CD4-positive, CD25-positive, alpha-beta regulatory T cell (primary cell): ENCODE results near the gene TARBP1. TPM values are rescaled to one million over a fixed set of nuclear protein-coding genes. Genes with fewer than 3 reads are reported as not detected.

Source experiments
- ATAC-seq, 2 donors: fragments of 150-1000 bp; cut with Tn5 transposase; one replicate each; pipeline ENCODE4 v1.10.0; 2021; ENCODE audit warnings: low read depth in 2 of 2, moderate number of reproducible peaks in 2 of 2, moderate library complexity in 1 of 2
- DNase-seq, 3 donors: peaks; one replicate each; pipeline versions ENCODE4 v3.0.0 to v3.0.0-alpha.2; 2012 to 2022; ENCODE audit warnings: mixed read lengths in 1 of 3
- H3K27ac ChIP-seq: one replicate; pipeline ENCODE4 v1.7.0; 2013; ENCODE audit warnings: mild to moderate bottlenecking, low read length; ENCODE audit not compliant: insufficient read depth, poor library complexity, severe bottlenecking
- H3K27me3 ChIP-seq: one replicate; pipeline ENCODE4 v1.7.0; 2013; ENCODE audit warnings: low read length; ENCODE audit not compliant: control insufficient read depth, insufficient read depth
- H3K36me3 ChIP-seq: one replicate; pipeline ENCODE4 v1.7.0; 2013; ENCODE audit warnings: mild to moderate bottlenecking, low read length, moderate library complexity; ENCODE audit not compliant: control insufficient read depth, insufficient read depth
- H3K4me1 ChIP-seq: 2 replicates; pipeline ENCODE4 v1.7.0; 2013; ENCODE audit warnings: mild to moderate bottlenecking, low read length; ENCODE audit not compliant: insufficient read depth, control insufficient read depth, poor library complexity, severe bottlenecking
- H3K4me3 ChIP-seq: one replicate; pipeline ENCODE4 v1.7.0; 2013; ENCODE audit warnings: low read depth, mild to moderate bottlenecking, low read length, moderate library complexity
- H3K9me3 ChIP-seq, 2 experiments: 1 replicate in 1 of 2; 2 replicates in 1 of 2; pipeline ENCODE4 v1.7.0; 2013; ENCODE audit warnings: low read length in 2 of 2, mild to moderate bottlenecking in 1 of 2, moderate library complexity in 1 of 2; ENCODE audit not compliant: control insufficient read depth in 2 of 2
- H3K27ac Mint-ChIP-seq, 3 donors: one replicate each; pipeline ENCODE4 v1.8.0; 2020 to 2022; ENCODE audit warnings: mild to moderate bottlenecking in 3 of 3, mixed read lengths in 3 of 3, moderate library complexity in 2 of 3
- H3K27me3 Mint-ChIP-seq: one replicate; pipeline ENCODE4 v1.8.0; 2022; ENCODE audit warnings: mild to moderate bottlenecking, mixed read lengths
- H3K36me3 Mint-ChIP-seq: one replicate; pipeline ENCODE4 v1.8.0; 2020; ENCODE audit warnings: mixed read lengths
- H3K4me1 Mint-ChIP-seq, 4 donors: one replicate each; pipeline ENCODE4 v1.8.0; 2020 to 2022; ENCODE audit warnings: mixed read lengths in 4 of 4, mild to moderate bottlenecking in 1 of 4
- H3K4me3 Mint-ChIP-seq, 4 donors: one replicate each; pipeline ENCODE4 v1.8.0; 2020 to 2022; ENCODE audit warnings: mild to moderate bottlenecking in 4 of 4, mixed read lengths in 4 of 4, moderate library complexity in 3 of 4
- H3K9me3 Mint-ChIP-seq, 7 donors: one replicate each; pipeline ENCODE4 v1.8.0; 2020 to 2022; ENCODE audit warnings: mixed read lengths in 7 of 7, mild to moderate bottlenecking in 3 of 7, moderate library complexity in 2 of 7
- polyA plus RNA-seq, 4 donors: library from polyadenylated mRNA; unstranded; fragments of 300-500 nt; fragmentation: Illumina TruSeq; gene quantifications; one replicate each; pipeline ENCODE4 v1.2.3, GENCODE V29; 2021
- total RNA-seq: library from RNA; stranded (reverse); gene quantifications from one replicate; pipeline ENCODE4 v1.2.3, GENCODE V29; 2022

Gene TARBP1
- total and polyA plus RNA-seq, 5 donors from 2014 or later, result 6.9 to 30.0 (median 8.8) TPM

- peaks cover 3% of the 10 kb centered on the region for H3K27me3 ChIP-seq
- H3K9me3 ChIP-seq, result no peaks in the 10 kb centered on the region
- H3K36me3 ChIP-seq, result no peaks in the 10 kb centered on the region
- Mint-ChIP-seq H3K4me1 (peaks cover 14 to 52% (median 26%) of the 10 kb centered on the region in 4 donors), H3K4me3 (peak overlapping the region; percentile 88 to 96 (median 92)), H3K27me3 (peaks cover 6% of the 10 kb centered on the region), H3K36me3 (no peaks in the 10 kb centered on the region), H3K27ac (peak overlapping the region; percentile 23 to 90 (median 90)), H3K9me3 (no peaks in the 10 kb centered on the region)
- DNase-seq, result no peak
- ATAC-seq, result no peak
- H3K27ac ChIP-seq, result peak overlapping the region; percentile 63
- peak overlapping the region; percentile 81 for H3K4me3 ChIP-seq
- peaks cover 15% of the 10 kb centered on the region for H3K4me1 ChIP-seq
Measured at GRCh38 chr1:234477386-234478151, 1.4 kb downstream of the TARBP1 start.

DNA sequence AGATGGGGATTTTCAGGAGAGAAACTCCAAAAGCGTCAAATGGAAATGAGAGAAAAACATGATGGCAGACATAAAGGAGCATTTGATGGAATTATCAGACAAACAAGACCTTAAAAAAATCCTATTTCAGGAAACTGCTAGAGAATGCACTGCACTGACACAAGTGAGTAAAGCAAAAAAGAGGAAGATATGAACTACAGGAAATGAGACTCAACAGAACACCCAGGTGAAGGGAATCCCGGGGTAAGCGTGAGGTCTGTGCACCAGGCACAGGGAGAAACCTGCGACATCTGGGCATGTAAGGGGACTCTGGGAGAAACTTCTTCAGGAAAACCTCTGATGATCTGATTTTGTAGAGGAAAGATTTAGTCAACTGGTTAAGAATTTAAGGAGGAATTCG, 2.8 kb downstream of the TARBP1 start:
- Histone ChIP-seq H3K4me1 (peaks cover 15% of the 10 kb centered on the region), H3K9me3 (no peaks in the 10 kb centered on the region), H3K27me3 (no peaks in the 10 kb centered on the region), H3K4me3 (no peak overlapping the region), H3K36me3 (no peaks in the 10 kb centered on the region), H3K27ac (no peak overlapping the region)
- no peak for ATAC-seq
- Mint-ChIP-seq H3K4me1 (peaks cover 14 to 52% (median 26%) of the 10 kb centered on the region in 4 donors), H3K9me3 (no peaks in the 10 kb centered on the region), H3K36me3 (peaks cover 3% of the 10 kb centered on the region), H3K27ac (peak overlapping the region in 1 of 3 donors; percentile 70), H3K27me3 (no peaks in the 10 kb centered on the region), H3K4me3 (peak overlapping the region in 3 of 4 donors; percentile 41 to 96 (median 58))
- DNase-seq, result no peak

- no peak overlapping the region for H3K4me3 ChIP-seq
- H3K9me3 ChIP-seq, result no peaks in the 10 kb centered on the region
- no peaks in the 10 kb centered on the region for H3K36me3 ChIP-seq
- no peak overlapping the region for H3K27ac Mint-ChIP-seq
- no peak overlapping the region for H3K27ac ChIP-seq
- no peaks in the 10 kb centered on the region for H3K27me3 ChIP-seq
- peaks cover 14 to 52% (median 26%) of the 10 kb centered on the region in 4 donors for H3K4me1 Mint-ChIP-seq
- H3K27me3 Mint-ChIP-seq, result no peaks in the 10 kb centered on the region
- peak overlapping the region in 1 of 4 donors; percentile 36 for H3K4me3 Mint-ChIP-seq
- ATAC-seq (no peak), DNase-seq (no peak)
- H3K9me3 Mint-ChIP-seq, result no peaks in the 10 kb centered on the region
- H3K36me3 Mint-ChIP-seq, result peaks cover 3% of the 10 kb centered on the region
- H3K4me1 ChIP-seq, result peaks cover 15% of the 10 kb centered on the region
Measured at GRCh38 chr1:234475167-234475793, 3.7 kb downstream of the TARBP1 start.

DNA sequence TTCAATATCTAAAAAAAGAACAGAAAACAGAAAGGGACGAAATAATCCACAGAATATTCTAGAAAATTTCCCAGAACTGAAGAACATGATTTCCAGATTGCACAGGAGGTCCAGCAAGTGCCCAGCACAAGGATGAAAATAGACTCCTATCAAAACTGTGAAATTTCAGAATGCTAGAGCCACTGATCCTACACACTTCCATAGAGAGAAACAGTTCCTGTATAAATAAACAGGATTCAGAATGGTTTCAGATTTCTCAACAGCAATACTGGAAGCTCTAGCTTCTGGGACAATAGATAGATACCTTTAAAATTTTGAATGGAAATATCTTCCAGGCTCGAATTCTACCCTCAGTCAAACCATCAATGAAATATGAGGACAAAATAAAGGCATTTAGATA, 4.6 kb downstream of the TARBP1 start:
- Histone ChIP-seq H3K4me1 (peaks cover 15% of the 10 kb centered on the region), H3K36me3 (no peaks in the 10 kb centered on the region), H3K27ac (no peak overlapping the region), H3K27me3 (no peaks in the 10 kb centered on the region), H3K4me3 (no peak overlapping the region), H3K9me3 (no peaks in the 10 kb centered on the region)
- DNase-seq, result no peak
- H3K4me3 Mint-ChIP-seq, result peak overlapping the region in 1 of 4 donors; percentile 4
- H3K36me3 Mint-ChIP-seq, result peaks cover 5% of the 10 kb centered on the region
- H3K4me1 Mint-ChIP-seq, result peaks cover 14 to 49% (median 26%) of the 10 kb centered on the region in 4 donors
- ATAC-seq, result no peak
- no peaks in the 10 kb centered on the region for H3K9me3 Mint-ChIP-seq
- H3K27me3 Mint-ChIP-seq, result no peaks in the 10 kb centered on the region
- peak overlapping the region in 1 of 3 donors; percentile 13 for H3K27ac Mint-ChIP-seq

- Mint-ChIP-seq H3K4me1 (peaks cover 14 to 48% (median 32%) of the 10 kb centered on the region in 4 donors), H3K9me3 (no peaks in the 10 kb centered on the region), H3K4me3 (no peak overlapping the region), H3K27me3 (no peaks in the 10 kb centered on the region), H3K27ac (peak overlapping the region in 2 of 3 donors; percentile 13 to 20), H3K36me3 (peaks cover 11% of the 10 kb centered on the region)
- Histone ChIP-seq H3K4me1 (peaks cover 15% of the 10 kb centered on the region), H3K27ac (no peak overlapping the region), H3K36me3 (no peaks in the 10 kb centered on the region), H3K4me3 (no peak overlapping the region), H3K9me3 (no peaks in the 10 kb centered on the region), H3K27me3 (no peaks in the 10 kb centered on the region)
- ATAC-seq, result no peak
- DNase-seq, result no peak
Measured at GRCh38 chr1:234473118-234473517, 5.9 kb downstream of the TARBP1 start.

GRCh38 chr1:234469376-234469775, 9.6 kb downstream of the TARBP1 start:
- H3K9me3 Mint-ChIP-seq, result no peaks in the 10 kb centered on the region
- no peaks in the 10 kb centered on the region for H3K27me3 ChIP-seq
- H3K36me3 ChIP-seq, result peaks cover 7% of the 10 kb centered on the region
- no peak overlapping the region for H3K4me3 ChIP-seq
- peaks cover 32% of the 10 kb centered on the region for H3K36me3 Mint-ChIP-seq
- no peak for DNase-seq
- ATAC-seq, result no peak
- peaks cover 5 to 21% (median 13%) of the 10 kb centered on the region in 4 donors for H3K4me1 Mint-ChIP-seq
- H3K4me3 Mint-ChIP-seq, result no peak overlapping the region
- peaks cover 8% of the 10 kb centered on the region for H3K4me1 ChIP-seq
- no peaks in the 10 kb centered on the region for H3K27me3 Mint-ChIP-seq
- no peaks in the 10 kb centered on the region for H3K9me3 ChIP-seq
- no peak overlapping the region for H3K27ac Mint-ChIP-seq
- H3K27ac ChIP-seq, result no peak overlapping the region

DNA sequence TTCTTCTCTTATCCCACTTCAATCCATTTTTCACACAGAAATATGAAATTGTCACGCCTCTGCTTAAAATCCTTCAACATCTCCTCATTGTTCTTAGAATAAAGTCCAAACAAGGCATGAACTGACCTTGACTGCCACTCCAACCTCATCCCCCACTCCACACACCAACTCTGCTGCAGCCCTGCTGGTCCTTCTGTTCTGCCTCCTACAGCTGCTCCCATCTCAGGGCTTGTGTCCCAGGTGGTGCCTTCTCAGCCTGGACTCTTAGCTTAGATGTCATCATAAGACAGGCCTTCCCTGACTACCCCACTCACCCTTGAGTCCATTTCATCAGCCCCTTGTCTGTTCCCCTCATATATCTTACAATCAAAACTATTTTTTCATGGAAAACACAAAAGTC, 10.4 kb downstream of the TARBP1 start:
- peak overlapping the region in 1 of 4 donors; percentile 18 for H3K4me3 Mint-ChIP-seq
- peaks cover 8% of the 10 kb centered on the region for H3K4me1 ChIP-seq
- H3K4me1 Mint-ChIP-seq, result peaks cover 3 to 15% (median 12%) of the 10 kb centered on the region in 4 donors
- no peak overlapping the region for H3K27ac ChIP-seq
- no peaks in the 10 kb centered on the region for H3K27me3 ChIP-seq
- no peaks in the 10 kb centered on the region for H3K27me3 Mint-ChIP-seq
- ATAC-seq, result no peak
- H3K36me3 Mint-ChIP-seq, result peaks cover 33% of the 10 kb centered on the region
- no peaks in the 10 kb centered on the region for H3K9me3 ChIP-seq
- peaks cover 8% of the 10 kb centered on the region for H3K36me3 ChIP-seq
- no peak overlapping the region for H3K27ac Mint-ChIP-seq
- no peak for DNase-seq
- H3K9me3 Mint-ChIP-seq, result no peaks in the 10 kb centered on the region
- H3K4me3 ChIP-seq, result no peak overlapping the region
